GM12878 (cell line): Measurements from ENCODE around the gene HINT2. TPM values are rescaled to one million over a fixed set of nuclear protein-coding genes. Genes with fewer than 3 reads are reported as not detected.

Experiments used
- ATAC-seq: fragments of 200-7000 bp; cut with Tn5 transposase; 3 replicates; pipeline ENCODE4 v1.9.1; 2020; ENCODE audit warnings: mild to moderate bottlenecking, moderate library complexity
- BruUV-seq: library from RNA; stranded (reverse); fragments of 400-500 nt; replicated peaks from 2 replicates; lab custom pipeline; 2021; lab: Mats Ljungman, UMichigan
- CTCF ChIA-PET: fragments of 300-600 bp; sonication (Branson Sonifier 250); formaldehyde crosslinking; extraction: SDS; loops from one replicate; lab custom pipeline; 2021; ENCODE audit warnings: inconsistent platforms; lab: Yijun Ruan, JAX
- POLR2A ChIA-PET: fragments of 350-600 bp; formaldehyde crosslinking; extraction: SDS; loops from one replicate; lab custom pipeline; 2021; ENCODE audit warnings: inconsistent platforms; lab: Charles Lee
- RAD21 ChIA-PET: fragments of 300-600 bp; sonication (Branson Sonifier 250); formaldehyde crosslinking; loops from one replicate; lab custom pipeline; 2023; ENCODE audit warnings: antibody characterized with exemption; ENCODE audit not compliant: unreplicated experiment; lab: Charles Lee
- SMC1A ChIA-PET: fragments of 300-600 bp; sonication (Branson Sonifier 250); formaldehyde crosslinking; loops from one replicate; lab custom pipeline; 2023; ENCODE audit not compliant: unreplicated experiment, uncharacterized antibody; lab: Charles Lee
- DNase-seq: peaks from one replicate; pipeline ENCODE4 v3.0.0-alpha.2; 2011; ENCODE audit warnings: low read depth, low spot score
- FAIRE-seq: peaks from 3 replicates; lab custom pipeline; 2011; peaks lifted over from hg19 to GRCh38; lab: Jason Lieb, UNC
- H2AFZ ChIP-seq: 2 replicates; pipeline ENCODE4 v1.6.0; 2011; ENCODE audit warnings: low read depth, low read length, control low read depth; ENCODE audit not compliant: control insufficient read depth
- H3K27ac ChIP-seq: 2 replicates; pipeline ENCODE4 v1.5.1; 2011; ENCODE audit warnings: control low read depth; ENCODE audit not compliant: control insufficient read depth, insufficient read depth
- H3K27me3 ChIP-seq, 2 experiments: replicated peaks in 1 of 2; 2 replicates each; pipeline versions ENCODE4 v1.6.0 to v1.6.1; 2011; ENCODE audit warnings: low read length in 1 of 2; ENCODE audit not compliant: control insufficient read depth in 2 of 2, insufficient read depth in 2 of 2
- H3K36me3 ChIP-seq, 2 experiments: 2 replicates each; pipeline ENCODE4 v1.5.1; 2011; ENCODE audit warnings: low read length in 1 of 2; ENCODE audit not compliant: control insufficient read depth in 2 of 2, insufficient read depth in 2 of 2
- H3K4me1 ChIP-seq: 2 replicates; pipeline ENCODE4 v1.6.1; 2011; ENCODE audit warnings: mild to moderate bottlenecking, low read length, moderate library complexity, mixed read lengths; ENCODE audit not compliant: control insufficient read depth, insufficient read depth
- H3K4me2 ChIP-seq: 2 replicates; pipeline ENCODE4 v1.6.0; 2011; ENCODE audit warnings: control low read depth; ENCODE audit not compliant: control insufficient read depth, insufficient read depth
- H3K4me3 ChIP-seq: fragments of 200-600 bp; sonication (generic); 2 replicates; pipeline ENCODE4 v1.5.1; 2016
- H3K79me2 ChIP-seq: 2 replicates; pipeline ENCODE4 v1.6.0; 2011; ENCODE audit warnings: low read length; ENCODE audit not compliant: control insufficient read depth, insufficient read depth
- H3K9ac ChIP-seq: 2 replicates; pipeline ENCODE4 v1.8.0; 2011; ENCODE audit warnings: low read length, control low read depth, mixed read lengths; ENCODE audit not compliant: control insufficient read depth, insufficient read depth
- H3K9me3 ChIP-seq: replicated peaks from 3 replicates; pipeline ENCODE4 v1.5.1; 2011; ENCODE audit warnings: mild to moderate bottlenecking, low read length; ENCODE audit not compliant: control insufficient read depth, insufficient read depth
- H4K20me1 ChIP-seq: 2 replicates; pipeline ENCODE4 v1.6.0; 2011; ENCODE audit not compliant: control insufficient read depth, insufficient read depth
- BACH1 ChIP-seq: fragments of 450-650 bp; IDR thresholded peaks from 2 replicates; pipeline ENCODE4 v1.6.1; 2017; ENCODE audit warnings: mild to moderate bottlenecking, borderline replicate concordance
- CHD4 ChIP-seq: fragments of 200-600 bp; sonication (generic); IDR thresholded peaks from 2 replicates; pipeline ENCODE4 v1.6.1; 2016; ENCODE audit warnings: mild to moderate bottlenecking
- EGR1 ChIP-seq, 2 experiments: IDR thresholded peaks; 1 replicate in 1 of 2; 2 replicates in 1 of 2; pipeline ENCODE4 v1.6.1; 2011 to 2012; ENCODE audit warnings: low read depth in 2 of 2, low read length in 2 of 2, borderline replicate concordance in 1 of 2, mild to moderate bottlenecking in 1 of 2, moderate library complexity in 1 of 2
- GABPA ChIP-seq: IDR thresholded peaks from 2 replicates; pipeline ENCODE4 v1.6.1; 2014; ENCODE audit warnings: antibody characterized with exemption, low read depth, mild to moderate bottlenecking, inconsistent platforms
- IRF4 ChIP-seq: IDR thresholded peaks from 2 replicates; pipeline ENCODE4 v1.6.1; 2011; ENCODE audit warnings: low read depth, low read length
- PKNOX1 ChIP-seq: fragments of 450-650 bp; IDR thresholded peaks from 2 replicates; pipeline ENCODE4 v1.6.1; 2016; ENCODE audit warnings: mild to moderate bottlenecking
- RAD51 ChIP-seq: fragments of 450-650 bp; IDR thresholded peaks from 2 replicates; pipeline ENCODE4 v1.6.1; 2016; ENCODE audit warnings: moderate library complexity, mild to moderate bottlenecking, inconsistent platforms
- SP1 ChIP-seq: IDR thresholded peaks from one replicate; pipeline ENCODE4 v1.6.1; 2011; ENCODE audit warnings: low read depth, low read length
- TCF3 ChIP-seq: IDR thresholded peaks from 2 replicates; pipeline ENCODE4 v1.6.1; 2012; ENCODE audit warnings: low read depth, mild to moderate bottlenecking, low read length, borderline replicate concordance; ENCODE audit not compliant: insufficient read depth
- ZBTB40 ChIP-seq: fragments of 450-650 bp; IDR thresholded peaks from 2 replicates; pipeline ENCODE4 v1.6.1; 2016; ENCODE audit warnings: mild to moderate bottlenecking, moderate library complexity, borderline replicate concordance
- ZNF217 ChIP-seq: fragments of 450-650 bp; IDR thresholded peaks from 2 replicates; pipeline ENCODE4 v1.6.1; 2017; ENCODE audit warnings: antibody characterized with exemption, mild to moderate bottlenecking
- WGBS: methylation state at CpG from one replicate; pipeline ENCODE4 v1.1.6; 2016; ENCODE audit warnings: low lambda C conversion rate; ENCODE audit not compliant: insufficient replicate concordance, insufficient coverage; ENCODE audit errors: missing lambda C conversion rate; 5-methylcytosine and 5-hydroxymethylcytosine counted together
- in situ Hi-C: fragments of 300-500 bp; cut with MboI; formaldehyde crosslinking; loops from 9 replicates; pipeline ENCODE4 v1.14.3; 2018; ENCODE audit warnings: mixed read lengths
- intact Hi-C: fragments of 100-400 bp; cut with micrococcal nuclease; formaldehyde crosslinking; loops from one replicate; pipeline ENCODE4 v1.14.2; 2022; ENCODE audit not compliant: unreplicated experiment
- polyA plus RNA-seq, 11 experiments: library from polyadenylated mRNA; depleted of rRNA in 4 of 11; unstranded in 6 of 11; stranded (reverse) in 5 of 11; fragments of >200 nt; fragmentation: Nextera tagmentation in 4 of 11; fragmentation: Illumina TruSeq in 1 of 11; extraction: Ambion mirVana in 4 of 11; extraction: Trizol in 1 of 11; gene quantifications; 1 replicate in 1 of 11; 2 replicates in 10 of 11; pipeline versions ENCODE4 v1.2.1 to v1.2.3, GENCODE V29; 2011 to 2016; ENCODE audit warnings: inconsistent platforms in 2 of 11, missing spikeins in 2 of 11, low read depth in 1 of 11
- total RNA-seq, 4 experiments: library from RNA; depleted of rRNA in 3 of 4; stranded (reverse); fragments of >200 nt in 3 of 4; fragmentation: Illumina TruSeq in 1 of 4; extraction: Trizol in 1 of 4; gene quantifications; 2 replicates each; pipeline versions ENCODE4 v1.2.1 to v1.2.3, GENCODE V29; 2013 to 2021

The HINT2 gene
- total and polyA plus RNA-seq, 10 of the 15 experiments (the other 5 are each of a cell fraction or from before 2014, with no cell fraction given), result 12.1 to 144 (median 51.7) TPM

- DNase-seq, result no peak
- Histone ChIP-seq H3K9me3 (no peaks in the 10 kb centered on the region), H2AFZ (no peak within 1 kb of the TSS), H3K9ac (no peak within 1 kb of the TSS), H3K4me3 (no peak within 1 kb of the TSS), H3K79me2 (no peaks in the 10 kb centered on the region), H3K27ac (no peak within 1 kb of the TSS), H3K4me2 (no peak within 1 kb of the TSS), H4K20me1 (no peaks in the 10 kb centered on the region; the same call in 1 of the 2 replicates), H3K27me3 (no peaks in the 10 kb centered on the region), H3K4me1 (no peaks in the 10 kb centered on the region; the same call in 1 of the 2 replicates), H3K36me3 (no peaks in the 10 kb centered on the region; a peak in 3 of 4 replicates)
- intact Hi-C loops, result loop anchor here (2.0 kb wide), 1 partner anchor 23 kb away; the partner anchor contains the start of gene HINT2
- BruUV-seq, result no TSS peak
- no peak for FAIRE-seq
- SMC1A ChIA-PET, result no interaction called here
- POLR2A ChIA-PET, result no interaction called here
- ATAC-seq, result no peak
- RAD21 ChIA-PET, result interaction anchor here (1.1 kb wide), 1 partner anchor 35 kb away, joined by 4 read pairs; no protein-coding TSS in a partner anchor
- TF ChIP-seq BACH1, result no peak
- TF ChIP-seq CHD4, result no peak
- no peak for TF ChIP-seq PKNOX1
- no peak for TF ChIP-seq IRF4
- no peak for TF ChIP-seq EGR1 (IDR thresholded peaks at IDR 0.05; ENCODE audit: borderline replicate concordance in 1 of 2, low read depth in 2 of 2, low read length in 2 of 2)
- TF ChIP-seq RAD51, result no peak
- no peak for TF ChIP-seq TCF3
- no peak for TF ChIP-seq ZNF217
- no peak for TF ChIP-seq GABPA
- no peak for TF ChIP-seq SP1
- no peak for TF ChIP-seq ZBTB40
- TF ChIP-seq, all 136 proteins: peak for 0
- CTCF ChIA-PET, result interaction anchor here (1.2 to 2.3 kb wide), 3 partner anchors 32 to 91 kb away, joined by 3 to 7 read pairs (median 6); no protein-coding TSS in a partner anchor
- WGBS, result 87% methylated on average over 6 of the region's 64 CpGs
- in situ Hi-C loops, result no loop called here
Observed at GRCh38 chr9:35791297-35791921, 23.4 kb downstream of the HINT2 start, which contains the start of gene NPR2. NPR2 (plus strand) TSS chr9:35791591; CDS start chr9:35792409, 818 bp downstream.
